Keratinocyte (primary cell): ENCODE results near the gene ZNF792. TPM values are rescaled to one million over a fixed set of nuclear protein-coding genes. Genes with fewer than 3 reads are reported as not detected.

Source experiments
- DNase-seq: peaks from one replicate; pipeline ENCODE4 v3.0.0-alpha.2; 2011; ENCODE audit warnings: low read depth, missing footprints, low spot score
- FAIRE-seq: peaks from 2 replicates; lab custom pipeline; 2011; peaks lifted over from hg19 to GRCh38; lab: Jason Lieb, UNC
- H2AFZ ChIP-seq: 2 replicates; pipeline ENCODE4 v1.6.0; 2012; ENCODE audit warnings: low read length, control low read depth, inconsistent platforms; ENCODE audit not compliant: control insufficient read depth
- H3K27ac ChIP-seq: 2 replicates; pipeline ENCODE4 v1.5.1; 2011; ENCODE audit warnings: low read length; ENCODE audit not compliant: control insufficient read depth, insufficient read depth
- H3K27me3 ChIP-seq: 3 replicates; pipeline ENCODE4 v1.6.0; 2011; ENCODE audit warnings: low read length; ENCODE audit not compliant: control insufficient read depth, insufficient read depth; ENCODE audit errors: extremely low read depth
- H3K36me3 ChIP-seq, 2 experiments: 2 replicates in 1 of 2; 3 replicates in 1 of 2; pipeline ENCODE4 v1.5.1; 2011; ENCODE audit warnings: low read length in 2 of 2, mild to moderate bottlenecking in 1 of 2; ENCODE audit not compliant: control insufficient read depth in 2 of 2, insufficient read depth in 2 of 2; ENCODE audit errors: extremely low read depth in 1 of 2
- H3K4me1 ChIP-seq: 3 replicates; pipeline ENCODE4 v1.5.1; 2011; ENCODE audit warnings: low read length; ENCODE audit not compliant: control insufficient read depth, insufficient read depth; ENCODE audit errors: extremely low read depth
- H3K4me2 ChIP-seq: 3 replicates; pipeline ENCODE4 v1.6.0; 2011; ENCODE audit warnings: low read depth, low read length; ENCODE audit not compliant: control insufficient read depth, insufficient read depth; ENCODE audit errors: extremely low read depth
- H3K4me3 ChIP-seq, 3 experiments: fragments of 200-600 bp in 1 of 3; sonication (generic) in 1 of 3; 2 replicates in 2 of 3; 3 replicates in 1 of 3; pipeline ENCODE4 v1.5.1; 2011 to 2016; ENCODE audit warnings: low read length in 3 of 3, mild to moderate bottlenecking in 3 of 3, control low read depth in 2 of 3, inconsistent platforms in 1 of 3, low read depth in 1 of 3, mixed read lengths in 1 of 3, mixed run types in 1 of 3, moderate library complexity in 1 of 3; ENCODE audit not compliant: control insufficient read depth in 2 of 3, insufficient read depth in 2 of 3; ENCODE audit errors: extremely low read depth in 1 of 3
- H3K79me2 ChIP-seq: 2 replicates; pipeline ENCODE4 v1.6.0; 2012; ENCODE audit warnings: low read length; ENCODE audit not compliant: control insufficient read depth, insufficient read depth
- H3K9ac ChIP-seq: 3 replicates; pipeline ENCODE4 v1.6.0; 2011; ENCODE audit warnings: low read length; ENCODE audit not compliant: control insufficient read depth, insufficient read depth; ENCODE audit errors: extremely low read depth
- H3K9me1 ChIP-seq: 3 replicates; pipeline ENCODE4 v1.6.0; 2011; ENCODE audit warnings: low read length; ENCODE audit not compliant: control insufficient read depth, insufficient read depth; ENCODE audit errors: extremely low read depth
- H3K9me3 ChIP-seq: 2 replicates; pipeline ENCODE4 v1.5.1; 2012; ENCODE audit warnings: low read depth, low read length; ENCODE audit not compliant: control insufficient read depth
- H4K20me1 ChIP-seq: 3 replicates; pipeline ENCODE4 v1.6.0; 2011; ENCODE audit warnings: low read length; ENCODE audit not compliant: control insufficient read depth, insufficient read depth; ENCODE audit errors: extremely low read depth
- CTCF ChIP-seq, 3 experiments: IDR thresholded peaks in 1 of 3; conservative IDR thresholded peaks in 1 of 3; optimal IDR thresholded peaks in 1 of 3; 2 replicates in 2 of 3; 3 replicates in 1 of 3; pipeline versions ENCODE3 to v1.5.1; 2011; ENCODE audit warnings: low read length in 3 of 3, mild to moderate bottlenecking in 3 of 3, moderate library complexity in 2 of 3, control low read depth in 1 of 3, inconsistent platforms in 1 of 3; ENCODE audit not compliant: insufficient read depth in 2 of 3; ENCODE audit errors: extremely low read depth in 1 of 3
- EZH2 ChIP-seq: IDR thresholded peaks from one replicate; pipeline ENCODE4 v1.6.1; 2012; ENCODE audit warnings: inconsistent platforms, mild to moderate bottlenecking, low read length, moderate library complexity
- dilution Hi-C: fragments of 300-500 bp; cut with MboI; formaldehyde crosslinking; loops from one replicate; pipeline ENCODE4 v1.7.0; 2020; ENCODE audit warnings: low sequenced_read_pairs; ENCODE audit not compliant: extremely low pct_ligation_motif_present
- polyA plus RNA-seq, 5 experiments: library from polyadenylated mRNA; depleted of rRNA in 3 of 5; stranded (reverse) in 3 of 5; stranded (forward) in 1 of 5; unstranded in 1 of 5; fragments of >200 nt; gene quantifications; 1 replicate in 1 of 5; 2 replicates in 3 of 5; 3 replicates in 1 of 5; pipeline versions ENCODE4 v1.2.1 to v1.2.3, GENCODE V29; 2011 to 2012; ENCODE audit warnings: missing spikeins in 2 of 5, low read depth in 1 of 5, low replicate concordance in 1 of 5

ZNF792 gene
- polyA plus RNA-seq, 1 donor (not counting 4 experiments of a cell fraction or from before 2014, with no cell fraction given), result 1.9 TPM

GRCh38 chr19:35000338-35000646 is 36.3 kb upstream of the ZNF792 start:
- Histone ChIP-seq H3K9ac (peak overlapping the region; percentile 77), H3K79me2 (peaks cover 33% of the 10 kb centered on the region), H2AFZ (no peak overlapping the region), H3K4me2 (no peak overlapping the region), H3K27me3 (no peaks in the 10 kb centered on the region), H3K9me1 (no peaks in the 10 kb centered on the region), H3K27ac (no peak overlapping the region), H3K36me3 (peaks cover 0 to 6% of the 10 kb centered on the region in 2 experiments), H3K4me3 (peak overlapping the region in 2 of 3 experiments; percentile 66 to 83), H3K9me3 (no peaks in the 10 kb centered on the region), H3K4me1 (peaks cover 15% of the 10 kb centered on the region), H4K20me1 (peaks cover 2% of the 10 kb centered on the region)
- DNase-seq, result no peak
- TF ChIP-seq CTCF (optimal IDR thresholded peaks at IDR 0.05 in 1 of 3, IDR thresholded peaks at IDR 0.05 in 1 of 3, conservative IDR thresholded peaks at IDR 0.05 in 1 of 3; ENCODE audit: extremely low read depth in 1 of 3, insufficient read depth in 2 of 3, low read length in 3 of 3) (no peak), EZH2 (no peak)
- dilution Hi-C loops, result no loop called here
- FAIRE-seq, result no peak

- Histone ChIP-seq H3K79me2 (peaks cover 33% of the 10 kb centered on the region), H2AFZ (peak within 1 kb of the TSS; percentile 92), H4K20me1 (peaks cover 2% of the 10 kb centered on the region), H3K36me3 (peaks cover 0 to 6% of the 10 kb centered on the region in 2 experiments), H3K4me3 (peak within 1 kb of the TSS; percentile 66 to 83 (median 76)), H3K4me2 (peak within 1 kb of the TSS; percentile 94), H3K27ac (peak within 1 kb of the TSS; percentile 66), H3K9ac (peak within 1 kb of the TSS; percentile 77), H3K4me1 (peaks cover 15% of the 10 kb centered on the region), H3K9me3 (no peaks in the 10 kb centered on the region), H3K9me1 (no peaks in the 10 kb centered on the region), H3K27me3 (no peaks in the 10 kb centered on the region)
- DNase-seq (peak; percentile 13), FAIRE-seq (no peak)
- TF ChIP-seq CTCF (optimal IDR thresholded peaks at IDR 0.05 in 1 of 3, IDR thresholded peaks at IDR 0.05 in 1 of 3, conservative IDR thresholded peaks at IDR 0.05 in 1 of 3; ENCODE audit: extremely low read depth in 1 of 3, insufficient read depth in 2 of 3, low read length in 3 of 3), result no peak
- TF ChIP-seq EZH2, result no peak
- dilution Hi-C loops, result no loop called here
Measured at GRCh38 chr19:34999498-35000337, 35.7 kb upstream of the ZNF792 start, which contains the start of gene GRAMD1A. Gene GRAMD1A (plus strand): TSS chr19:35000323. CDS start chr19:35000479, 156 bp downstream.
